ENCODE data around the gene GABRR1. TPM values are rescaled to one million over a fixed set of nuclear protein-coding genes. Genes with fewer than 3 reads are reported as not detected.

Gene GABRR1
- total RNA-seq, 1 experiment from 2014 or later, result 0.33 TPM

DNA sequence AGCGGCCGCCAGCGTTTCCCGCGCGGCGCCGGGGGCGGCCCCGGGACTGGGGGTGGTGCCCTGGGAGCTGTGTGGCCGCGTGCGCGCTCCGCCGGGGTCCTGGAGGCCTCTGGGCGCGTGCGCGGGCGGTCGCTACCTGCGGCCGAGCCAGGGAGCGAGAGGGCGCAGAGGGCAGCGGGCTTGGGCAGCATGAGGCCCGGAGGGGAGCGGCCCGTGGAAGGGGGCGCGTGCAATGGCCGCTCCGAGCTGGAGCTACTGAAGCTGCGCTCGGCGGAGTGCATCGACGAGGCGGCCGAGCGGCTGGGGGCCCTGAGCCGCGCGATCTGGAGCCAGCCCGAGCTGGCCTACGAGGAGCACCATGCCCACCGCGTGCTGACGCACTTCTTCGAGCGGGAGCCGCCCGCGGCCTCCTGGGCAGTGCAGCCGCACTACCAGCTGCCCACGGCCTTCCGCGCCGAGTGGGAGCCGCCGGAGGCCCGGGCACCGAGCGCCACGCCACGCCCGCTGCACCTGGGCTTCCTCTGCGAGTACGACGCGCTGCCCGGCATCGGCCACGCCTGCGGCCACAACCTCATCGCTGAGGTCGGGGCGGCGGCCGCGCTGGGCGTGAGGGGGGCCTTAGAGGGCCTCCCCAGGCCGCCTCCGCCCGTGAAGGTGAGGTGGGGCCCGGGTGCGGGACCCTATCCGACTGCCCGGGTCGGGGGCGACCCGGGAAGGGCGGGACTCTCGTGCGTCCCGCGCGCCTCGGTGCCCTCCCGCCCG, 71.0 kb downstream of the GABRR1 start, which contains the start of gene PM20D2:
TSS of gene PM20D2 (plus strand) at position 100 of the 762 bp plus-strand sequence. CDS start at position 190, 90 bp downstream.
- WGBS (ENCODE audit: extremely low coverage, insufficient read length, low lambda C conversion rate), result no CpG with 5 or more reads among the region's 102 CpGs
- Histone ChIP-seq H3K27me3 (ENCODE audit: insufficient read depth, low read length) (peaks cover 10% of the 10 kb centered on the region; the same call in 1 of the 2 replicates), H3K9ac (ENCODE audit: extremely low read depth, insufficient read length, low read length) (no peak within 1 kb of the TSS)

More for the DNA sequence above, 71.0 kb downstream of the GABRR1 start, which contains the start of gene PM20D2:
- Mint-ChIP-seq H3K36me3 (ENCODE audit: insufficient read depth in 1 of 3, low read depth in 3 of 3) (no peaks in the 10 kb centered on the region; a peak in 1 of 7 replicates), H3K27me3 (ENCODE audit: low read depth) (peaks cover 46% of the 10 kb centered on the region), H3K27ac (no peak within 1 kb of the TSS; a peak in 1 of 7 replicates), H3K9me3 (peaks cover 0 to 3% of the 10 kb centered on the region in 2 experiments; a peak in 1 of 5 replicates), H3K4me3 (peak within 1 kb of the TSS; percentile 64 to 77), H3K4me1 (peaks cover 9% of the 10 kb centered on the region in 2 experiments)
- no peak within 1 kb of the TSS for H3K4ac ChIP-seq (ENCODE audit: low read depth, low read length)
- no peak within 1 kb of the TSS for H3K27ac ChIP-seq (ENCODE audit: insufficient read length, low read depth, low read length)
- H4K20me1 ChIP-seq (ENCODE audit: control insufficient read depth, insufficient read depth, insufficient read length), result no peaks in the 10 kb centered on the region
- no peak within 1 kb of the TSS for H2AFZ ChIP-seq (ENCODE audit: low read length)
- no peak within 1 kb of the TSS for H2BK20ac ChIP-seq (ENCODE audit: low read depth, low read length, poor library complexity, severe bottlenecking)
- no peak within 1 kb of the TSS for H2BK15ac ChIP-seq (ENCODE audit: low read depth, low read length)
- no peak within 1 kb of the TSS for H4K8ac ChIP-seq (replicated peaks; ENCODE audit: insufficient read length, low read depth, low read length)
- H4K5ac ChIP-seq (ENCODE audit: insufficient read length, low read depth, low read length), result no peak within 1 kb of the TSS
- H3K23me2 ChIP-seq (ENCODE audit: insufficient read length, low read depth, low read length, poor library complexity, severe bottlenecking), result peaks cover 8% of the 10 kb centered on the region
- no peak within 1 kb of the TSS for H2BK5ac ChIP-seq (ENCODE audit: insufficient read length, low read length)
- peak; percentile 72 for DNase-seq
- H3K4me2 ChIP-seq (ENCODE audit: insufficient read depth, insufficient read length, low read length), result peak within 1 kb of the TSS; percentile 49
- H3K9me3 ChIP-seq (ENCODE audit: control insufficient read depth, low read depth, low read length), result no peaks in the 10 kb centered on the region
- no peak within 1 kb of the TSS for H2AK5ac ChIP-seq (ENCODE audit: insufficient read length, low read length)
- no peaks in the 10 kb centered on the region for H3K4me1 ChIP-seq (ENCODE audit: insufficient read depth, low read length)
- H3K56ac ChIP-seq (ENCODE audit: insufficient read length, low read depth, low read length), result no peak within 1 kb of the TSS
- no peaks in the 10 kb centered on the region for H3K79me2 ChIP-seq (ENCODE audit: insufficient read depth, low read length)
- TF ChIP-seq, protein P1, sequence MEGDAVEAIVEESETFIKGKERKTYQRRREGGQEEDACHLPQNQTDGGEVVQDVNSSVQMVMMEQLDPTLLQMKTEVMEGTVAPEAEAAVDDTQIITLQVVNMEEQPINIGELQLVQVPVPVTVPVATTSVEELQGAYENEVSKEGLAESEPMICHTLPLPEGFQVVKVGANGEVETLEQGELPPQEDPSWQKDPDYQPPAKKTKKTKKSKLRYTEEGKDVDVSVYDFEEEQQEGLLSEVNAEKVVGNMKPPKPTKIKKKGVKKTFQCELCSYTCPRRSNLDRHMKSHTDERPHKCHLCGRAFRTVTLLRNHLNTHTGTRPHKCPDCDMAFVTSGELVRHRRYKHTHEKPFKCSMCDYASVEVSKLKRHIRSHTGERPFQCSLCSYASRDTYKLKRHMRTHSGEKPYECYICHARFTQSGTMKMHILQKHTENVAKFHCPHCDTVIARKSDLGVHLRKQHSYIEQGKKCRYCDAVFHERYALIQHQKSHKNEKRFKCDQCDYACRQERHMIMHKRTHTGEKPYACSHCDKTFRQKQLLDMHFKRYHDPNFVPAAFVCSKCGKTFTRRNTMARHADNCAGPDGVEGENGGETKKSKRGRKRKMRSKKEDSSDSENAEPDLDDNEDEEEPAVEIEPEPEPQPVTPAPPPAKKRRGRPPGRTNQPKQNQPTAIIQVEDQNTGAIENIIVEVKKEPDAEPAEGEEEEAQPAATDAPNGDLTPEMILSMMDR (conservative IDR thresholded peaks at IDR 0.05), result no peak
- no peak within 1 kb of the TSS for H3K23ac ChIP-seq (ENCODE audit: insufficient read length, low read depth, low read length)
- no peak within 1 kb of the TSS for H2BK120ac ChIP-seq (ENCODE audit: low read depth, low read length, poor library complexity, severe bottlenecking)
- no peak within 1 kb of the TSS for H4K91ac ChIP-seq (ENCODE audit: insufficient read length, low read depth, low read length)
- no peak within 1 kb of the TSS for H3T11ph ChIP-seq (ENCODE audit: low read length)
- no peaks in the 10 kb centered on the region for H3K79me1 ChIP-seq (ENCODE audit: insufficient read depth, low read depth, low read length, poor library complexity, severe bottlenecking)
- peak within 1 kb of the TSS; percentile 67 for H3K18ac ChIP-seq (ENCODE audit: insufficient read length, low read depth, low read length)
- H3K14ac ChIP-seq (ENCODE audit: insufficient read depth, low read length), result peak within 1 kb of the TSS; percentile 41
- H2BK12ac ChIP-seq (ENCODE audit: insufficient read length, low read depth, low read length), result no peak within 1 kb of the TSS
